GM12878 (cell line): ENCODE measurements around the gene ITGA2. TPM values are rescaled to one million over a fixed set of nuclear protein-coding genes. Genes with fewer than 3 reads are reported as not detected.

Experiments
- ATAC-seq: fragments of 200-7000 bp; cut with Tn5 transposase; 3 replicates; pipeline ENCODE4 v1.9.1; 2020; ENCODE audit warnings: mild to moderate bottlenecking, moderate library complexity
- BruUV-seq: library from RNA; stranded (reverse); fragments of 400-500 nt; replicated peaks from 2 replicates; lab custom pipeline; 2021; lab: Mats Ljungman, UMichigan
- CTCF ChIA-PET: fragments of 300-600 bp; sonication (Branson Sonifier 250); formaldehyde crosslinking; extraction: SDS; loops from one replicate; lab custom pipeline; 2021; ENCODE audit warnings: inconsistent platforms; lab: Yijun Ruan, JAX
- POLR2A ChIA-PET: fragments of 350-600 bp; formaldehyde crosslinking; extraction: SDS; loops from one replicate; lab custom pipeline; 2021; ENCODE audit warnings: inconsistent platforms; lab: Charles Lee
- RAD21 ChIA-PET: fragments of 300-600 bp; sonication (Branson Sonifier 250); formaldehyde crosslinking; loops from one replicate; lab custom pipeline; 2023; ENCODE audit warnings: antibody characterized with exemption; ENCODE audit not compliant: unreplicated experiment; lab: Charles Lee
- SMC1A ChIA-PET: fragments of 300-600 bp; sonication (Branson Sonifier 250); formaldehyde crosslinking; loops from one replicate; lab custom pipeline; 2023; ENCODE audit not compliant: unreplicated experiment, uncharacterized antibody; lab: Charles Lee
- DNase-seq: peaks from one replicate; pipeline ENCODE4 v3.0.0-alpha.2; 2011; ENCODE audit warnings: low read depth, low spot score
- FAIRE-seq: peaks from 3 replicates; lab custom pipeline; 2011; peaks lifted over from hg19 to GRCh38; lab: Jason Lieb, UNC
- H2AFZ ChIP-seq: 2 replicates; pipeline ENCODE4 v1.6.0; 2011; ENCODE audit warnings: low read depth, low read length, control low read depth; ENCODE audit not compliant: control insufficient read depth
- H3K27ac ChIP-seq: 2 replicates; pipeline ENCODE4 v1.5.1; 2011; ENCODE audit warnings: control low read depth; ENCODE audit not compliant: control insufficient read depth, insufficient read depth
- H3K27me3 ChIP-seq, 2 experiments: replicated peaks in 1 of 2; 2 replicates each; pipeline versions ENCODE4 v1.6.0 to v1.6.1; 2011; ENCODE audit warnings: low read length in 1 of 2; ENCODE audit not compliant: control insufficient read depth in 2 of 2, insufficient read depth in 2 of 2
- H3K36me3 ChIP-seq, 2 experiments: 2 replicates each; pipeline ENCODE4 v1.5.1; 2011; ENCODE audit warnings: low read length in 1 of 2; ENCODE audit not compliant: control insufficient read depth in 2 of 2, insufficient read depth in 2 of 2
- H3K4me1 ChIP-seq: 2 replicates; pipeline ENCODE4 v1.6.1; 2011; ENCODE audit warnings: mild to moderate bottlenecking, low read length, moderate library complexity, mixed read lengths; ENCODE audit not compliant: control insufficient read depth, insufficient read depth
- H3K4me2 ChIP-seq: 2 replicates; pipeline ENCODE4 v1.6.0; 2011; ENCODE audit warnings: control low read depth; ENCODE audit not compliant: control insufficient read depth, insufficient read depth
- H3K4me3 ChIP-seq: fragments of 200-600 bp; sonication (generic); 2 replicates; pipeline ENCODE4 v1.5.1; 2016
- H3K79me2 ChIP-seq: 2 replicates; pipeline ENCODE4 v1.6.0; 2011; ENCODE audit warnings: low read length; ENCODE audit not compliant: control insufficient read depth, insufficient read depth
- H3K9ac ChIP-seq: 2 replicates; pipeline ENCODE4 v1.8.0; 2011; ENCODE audit warnings: low read length, control low read depth, mixed read lengths; ENCODE audit not compliant: control insufficient read depth, insufficient read depth
- H3K9me3 ChIP-seq: replicated peaks from 3 replicates; pipeline ENCODE4 v1.5.1; 2011; ENCODE audit warnings: mild to moderate bottlenecking, low read length; ENCODE audit not compliant: control insufficient read depth, insufficient read depth
- H4K20me1 ChIP-seq: 2 replicates; pipeline ENCODE4 v1.6.0; 2011; ENCODE audit not compliant: control insufficient read depth, insufficient read depth
- KLF5 ChIP-seq: fragments of 450-650 bp; IDR thresholded peaks from 2 replicates; pipeline ENCODE4 v1.6.1; 2014; ENCODE audit warnings: mild to moderate bottlenecking; ENCODE audit not compliant: partially characterized antibody
- NFIC ChIP-seq: IDR thresholded peaks from 2 replicates; pipeline ENCODE4 v1.6.1; 2012; ENCODE audit warnings: low read depth, mild to moderate bottlenecking, inconsistent platforms, low read length, moderate library complexity
- NFXL1 ChIP-seq: fragments of 450-650 bp; IDR thresholded peaks from 2 replicates; pipeline ENCODE4 v1.6.1; 2017; ENCODE audit warnings: antibody characterized with exemption, mild to moderate bottlenecking, borderline replicate concordance
- POU2F2 ChIP-seq: IDR thresholded peaks from 3 replicates; pipeline ENCODE4 v1.6.1; 2011; ENCODE audit warnings: low read depth, mild to moderate bottlenecking, low read length, borderline replicate concordance
- PRDM15 ChIP-seq: fragments of 450-650 bp; formaldehyde crosslinking; IDR thresholded peaks from 2 replicates; pipeline ENCODE4 v1.4.0; 2020; ENCODE audit warnings: mild to moderate bottlenecking, moderate library complexity
- RAD21 ChIP-seq: IDR thresholded peaks from 2 replicates; pipeline ENCODE4 v1.6.1; 2011; ENCODE audit warnings: mild to moderate bottlenecking, low read depth, low read length, moderate library complexity; ENCODE audit not compliant: insufficient read depth
- SIX5 ChIP-seq: IDR thresholded peaks from 2 replicates; pipeline ENCODE4 v1.6.1; 2011; ENCODE audit warnings: mild to moderate bottlenecking, low read depth, low read length, moderate library complexity; ENCODE audit not compliant: severe bottlenecking
- SP1 ChIP-seq: IDR thresholded peaks from one replicate; pipeline ENCODE4 v1.6.1; 2011; ENCODE audit warnings: low read depth, low read length
- STAT3 ChIP-seq: IDR thresholded peaks from 2 replicates; pipeline ENCODE4 v1.6.1; 2011; ENCODE audit warnings: low read depth, low read length, improper control_type of control experiment
- TCF12 ChIP-seq: IDR thresholded peaks from 2 replicates; pipeline ENCODE4 v1.6.1; 2011; ENCODE audit warnings: low read depth, mild to moderate bottlenecking, low read length
- ZNF384 ChIP-seq: IDR thresholded peaks from 2 replicates; pipeline ENCODE4 v1.6.1; 2012; ENCODE audit warnings: low read depth, mild to moderate bottlenecking, low read length, improper control_type of control experiment, borderline replicate concordance
- ZZZ3 ChIP-seq: IDR thresholded peaks from 2 replicates; pipeline ENCODE4 v1.6.1; 2011; ENCODE audit warnings: low read depth; ENCODE audit not compliant: control insufficient read depth, insufficient read length
- WGBS: methylation state at CpG from one replicate; pipeline ENCODE4 v1.1.6; 2016; ENCODE audit warnings: low lambda C conversion rate; ENCODE audit not compliant: insufficient replicate concordance, insufficient coverage; ENCODE audit errors: missing lambda C conversion rate; 5-methylcytosine and 5-hydroxymethylcytosine counted together
- in situ Hi-C: fragments of 300-500 bp; cut with MboI; formaldehyde crosslinking; loops from 9 replicates; pipeline ENCODE4 v1.14.3; 2018; ENCODE audit warnings: mixed read lengths
- intact Hi-C: fragments of 100-400 bp; cut with micrococcal nuclease; formaldehyde crosslinking; loops from one replicate; pipeline ENCODE4 v1.14.2; 2022; ENCODE audit not compliant: unreplicated experiment
- polyA plus RNA-seq, 11 experiments: library from polyadenylated mRNA; depleted of rRNA in 4 of 11; unstranded in 6 of 11; stranded (reverse) in 5 of 11; fragments of >200 nt; fragmentation: Nextera tagmentation in 4 of 11; fragmentation: Illumina TruSeq in 1 of 11; extraction: Ambion mirVana in 4 of 11; extraction: Trizol in 1 of 11; gene quantifications; 1 replicate in 1 of 11; 2 replicates in 10 of 11; pipeline versions ENCODE4 v1.2.1 to v1.2.3, GENCODE V29; 2011 to 2016; ENCODE audit warnings: inconsistent platforms in 2 of 11, missing spikeins in 2 of 11, low read depth in 1 of 11
- total RNA-seq, 4 experiments: library from RNA; depleted of rRNA in 3 of 4; stranded (reverse); fragments of >200 nt in 3 of 4; fragmentation: Illumina TruSeq in 1 of 4; extraction: Trizol in 1 of 4; gene quantifications; 2 replicates each; pipeline versions ENCODE4 v1.2.1 to v1.2.3, GENCODE V29; 2013 to 2021
- TF ChIP-seq, protein P1 (sequence below): fragments of 450-650 bp; formaldehyde crosslinking; IDR thresholded peaks from 2 replicates; pipeline ENCODE4 v1.5.0; 2022; ENCODE audit warnings: mild to moderate bottlenecking, missing genetic modification characterization

Gene ITGA2
- total and polyA plus RNA-seq, 10 of the 15 experiments (the other 5 are each of a cell fraction or from before 2014, with no cell fraction given): under 0.01 to 0.13 (median 0.03) TPM; not detected in 6

DNA sequence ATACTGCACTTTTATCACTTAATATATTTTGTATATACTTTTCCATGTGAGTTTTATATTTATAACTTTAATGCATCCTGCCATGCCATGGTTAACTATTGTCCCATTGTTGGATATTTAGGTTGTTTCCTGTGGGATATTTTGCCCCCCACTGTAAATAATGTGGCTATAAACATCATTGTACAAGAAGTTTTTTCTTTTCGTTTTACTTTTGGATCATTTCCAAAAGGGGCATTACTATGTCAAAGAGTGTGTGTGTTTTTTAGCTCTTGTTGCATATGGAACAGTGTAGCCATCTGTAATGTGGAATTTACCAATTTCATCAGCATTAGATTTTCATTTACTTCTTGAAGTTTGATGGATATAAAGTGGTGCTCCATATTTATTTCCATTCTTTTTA is 13.3 kb downstream of the ITGA2 start (continued):
- TF ChIP-seq PRDM15 (CRISPR knock-in tag): no peak
- TF ChIP-seq ZZZ3: no peak
- no peak for TF ChIP-seq NFIC

DNA sequence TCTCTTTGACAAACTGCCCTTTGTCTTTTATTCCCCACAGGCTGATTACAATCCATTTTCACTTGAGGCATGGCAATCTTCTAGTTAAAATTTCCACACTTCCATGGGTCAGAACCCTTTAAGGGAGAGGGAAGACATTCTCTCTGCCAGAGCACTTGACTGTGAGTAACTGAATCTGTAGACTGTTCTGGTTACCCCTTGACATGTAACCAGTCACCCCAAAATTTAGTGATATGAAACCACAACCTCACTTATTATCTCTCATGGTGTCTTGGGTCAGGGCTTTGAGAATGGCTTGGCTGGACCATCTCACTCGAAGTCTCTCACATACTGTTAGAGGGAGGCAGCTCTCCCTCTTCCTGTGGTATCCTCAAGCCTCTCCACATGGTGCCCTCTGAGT is 14.0 kb downstream of the ITGA2 start:
- no peaks in the 10 kb centered on the region for H3K36me3 ChIP-seq
- no peak overlapping the region for H3K9ac ChIP-seq
- SMC1A ChIA-PET: no interaction called here
- no peak overlapping the region for H2AFZ ChIP-seq
- DNase-seq: no peak
- BruUV-seq: no TSS peak
- no peaks in the 10 kb centered on the region for H3K27me3 ChIP-seq
- FAIRE-seq: no peak
- no peaks in the 10 kb centered on the region for H3K4me1 ChIP-seq
- H3K79me2 ChIP-seq: no peaks in the 10 kb centered on the region
- ATAC-seq: no peak
- CTCF ChIA-PET: no interaction called here
- H3K27ac ChIP-seq: no peak overlapping the region
- in situ Hi-C loops (no loop called here), intact Hi-C loops (no loop called here)
- no peaks in the 10 kb centered on the region for H4K20me1 ChIP-seq
- H3K9me3 ChIP-seq: no peaks in the 10 kb centered on the region
- WGBS: 16% methylated on average over 1 of the region's 1 CpG
- RAD21 ChIA-PET: no interaction called here
- POLR2A ChIA-PET: no interaction called here
- H3K4me3 ChIP-seq: no peak overlapping the region
- H3K4me2 ChIP-seq: no peak overlapping the region
- TF ChIP-seq, protein P1, sequence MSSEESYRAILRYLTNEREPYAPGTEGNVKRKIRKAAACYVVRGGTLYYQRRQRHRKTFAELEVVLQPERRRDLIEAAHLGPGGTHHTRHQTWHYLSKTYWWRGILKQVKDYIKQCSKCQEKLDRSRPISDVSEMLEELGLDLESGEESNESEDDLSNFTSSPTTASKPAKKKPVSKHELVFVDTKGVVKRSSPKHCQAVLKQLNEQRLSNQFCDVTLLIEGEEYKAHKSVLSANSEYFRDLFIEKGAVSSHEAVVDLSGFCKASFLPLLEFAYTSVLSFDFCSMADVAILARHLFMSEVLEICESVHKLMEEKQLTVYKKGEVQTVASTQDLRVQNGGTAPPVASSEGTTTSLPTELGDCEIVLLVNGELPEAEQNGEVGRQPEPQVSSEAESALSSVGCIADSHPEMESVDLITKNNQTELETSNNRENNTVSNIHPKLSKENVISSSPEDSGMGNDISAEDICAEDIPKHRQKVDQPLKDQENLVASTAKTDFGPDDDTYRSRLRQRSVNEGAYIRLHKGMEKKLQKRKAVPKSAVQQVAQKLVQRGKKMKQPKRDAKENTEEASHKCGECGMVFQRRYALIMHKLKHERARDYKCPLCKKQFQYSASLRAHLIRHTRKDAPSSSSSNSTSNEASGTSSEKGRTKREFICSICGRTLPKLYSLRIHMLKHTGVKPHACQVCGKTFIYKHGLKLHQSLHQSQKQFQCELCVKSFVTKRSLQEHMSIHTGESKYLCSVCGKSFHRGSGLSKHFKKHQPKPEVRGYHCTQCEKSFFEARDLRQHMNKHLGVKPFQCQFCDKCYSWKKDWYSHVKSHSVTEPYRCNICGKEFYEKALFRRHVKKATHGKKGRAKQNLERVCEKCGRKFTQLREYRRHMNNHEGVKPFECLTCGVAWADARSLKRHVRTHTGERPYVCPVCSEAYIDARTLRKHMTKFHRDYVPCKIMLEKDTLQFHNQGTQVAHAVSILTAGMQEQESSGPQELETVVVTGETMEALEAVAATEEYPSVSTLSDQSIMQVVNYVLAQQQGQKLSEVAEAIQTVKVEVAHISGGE (CRISPR knock-in tag): no peak
- TF ChIP-seq ZZZ3 (no peak), STAT3 (no peak), NFXL1 (no peak), POU2F2 (no peak), ZNF384 (no peak), RAD21 (no peak), SIX5 (no peak), SP1 (no peak), KLF5 (no peak), TCF12 (no peak)
